GM19395 (cell line): ENCODE measurements around the gene TBL3.
A peak's percentile ranks its signal among the peaks of the same experiment; 100 is the strongest.

ENCODE experiments used
- ATAC-seq: cut with Tn5 transposase; IDR thresholded peaks from one replicate; pipeline ENCODE4 v1.9.1; 2021; ENCODE audit warnings: mild to moderate bottlenecking, moderate library complexity; ENCODE audit not compliant: unreplicated experiment

TBL3 gene

DNA sequence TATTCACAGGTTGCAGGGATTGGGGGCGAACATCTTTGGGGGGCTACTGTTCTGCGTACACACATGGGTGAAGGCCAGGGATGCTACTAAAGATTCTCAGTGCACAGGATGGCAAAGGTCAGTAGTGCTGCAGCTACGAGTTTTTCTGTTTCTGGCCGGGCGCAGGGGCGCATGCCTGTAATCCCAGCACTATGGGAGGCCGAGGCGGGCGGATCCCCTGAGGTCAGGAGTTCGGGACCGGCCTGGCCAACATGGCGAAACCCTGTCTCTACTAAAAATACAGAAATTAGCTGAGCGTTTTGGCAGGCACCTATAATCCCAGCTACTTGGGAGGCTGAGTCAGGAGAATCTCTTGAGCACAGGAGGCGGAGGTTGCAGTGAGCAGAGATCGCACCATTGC lies 41.7 kb downstream of the TBL3 start:
- no peak for ATAC-seq

DNA sequence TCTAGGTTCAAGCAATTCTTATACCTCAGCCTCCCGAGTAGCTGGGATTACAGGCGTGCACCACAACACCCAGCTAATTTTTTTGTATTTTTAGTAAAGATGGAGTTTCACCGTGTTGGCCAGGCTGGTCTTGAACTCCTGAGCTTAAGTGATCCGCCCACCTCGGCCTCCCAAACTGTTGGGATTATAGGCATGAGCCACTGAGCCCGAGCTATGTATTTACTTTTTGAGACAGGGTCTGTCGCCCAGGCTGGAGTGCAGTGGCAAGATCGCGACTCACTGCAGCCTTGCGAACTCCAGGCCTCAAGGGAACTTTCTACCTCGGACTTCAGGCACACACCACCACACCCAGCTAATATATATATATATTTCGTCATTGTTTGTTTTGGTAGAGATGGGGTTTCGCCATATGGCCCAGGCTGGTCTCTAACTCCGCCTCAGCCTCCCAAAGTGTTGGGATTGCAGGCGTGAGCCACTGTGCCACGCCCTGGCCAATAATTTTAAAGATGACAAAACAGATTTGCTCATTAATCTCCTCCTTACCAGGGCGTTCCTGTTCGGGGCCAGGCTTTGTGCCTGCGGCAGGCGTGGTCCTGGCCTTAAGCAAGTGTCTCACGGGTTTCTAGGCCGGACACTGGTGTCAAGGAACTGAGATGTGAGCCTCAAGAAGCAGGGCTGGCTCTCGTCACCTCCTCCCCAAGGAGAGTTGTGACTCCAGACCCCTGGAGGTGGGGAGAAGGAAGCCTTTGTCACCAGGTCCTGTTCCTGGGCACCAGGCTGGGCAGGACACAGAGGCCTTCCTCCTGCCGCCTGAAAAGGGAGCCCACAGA lies 43.5 kb downstream of the TBL3 start:
- ATAC-seq, result no peak

DNA sequence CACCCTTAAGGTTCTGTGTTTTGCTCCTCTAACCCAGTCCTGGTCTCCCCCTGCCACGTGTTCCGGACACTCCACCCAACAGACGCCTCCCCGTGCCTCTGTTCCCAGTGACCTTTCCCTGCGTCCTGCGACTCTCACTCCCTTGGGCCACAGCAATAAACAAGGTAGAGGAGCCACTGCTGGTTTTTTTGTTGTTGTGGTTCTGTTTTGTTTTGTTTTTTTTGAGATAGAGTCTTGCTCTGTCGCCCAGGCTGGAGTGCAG lies 44.0 kb downstream of the TBL3 start:
- ATAC-seq, result no peak

DNA sequence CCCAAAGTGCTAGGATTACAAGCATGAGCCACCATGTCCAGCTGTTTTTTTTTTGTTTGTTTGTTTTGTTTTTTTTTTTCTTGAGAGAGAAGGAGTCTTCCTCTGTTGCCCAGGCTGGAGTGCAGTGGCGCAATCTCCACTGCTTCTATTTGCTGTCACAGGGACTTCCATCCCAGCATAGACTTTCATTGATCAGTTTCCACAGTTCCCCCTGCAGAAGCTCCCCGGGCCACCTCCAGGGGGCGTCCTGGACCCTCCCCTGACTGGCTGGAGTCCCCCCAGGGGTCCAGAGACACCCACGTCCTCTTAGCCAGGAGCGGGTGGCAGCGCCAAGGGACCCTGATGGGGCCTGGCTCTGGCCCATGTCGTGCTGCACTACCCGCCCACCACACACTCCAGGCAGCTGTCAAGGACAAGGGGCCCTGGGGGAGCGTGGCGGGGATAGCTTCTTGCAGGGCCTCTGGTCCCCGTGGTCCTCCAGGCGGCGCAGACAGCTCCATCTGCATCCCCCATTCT lies 44.6 kb downstream of the TBL3 start:
- ATAC-seq, result no peak

DNA sequence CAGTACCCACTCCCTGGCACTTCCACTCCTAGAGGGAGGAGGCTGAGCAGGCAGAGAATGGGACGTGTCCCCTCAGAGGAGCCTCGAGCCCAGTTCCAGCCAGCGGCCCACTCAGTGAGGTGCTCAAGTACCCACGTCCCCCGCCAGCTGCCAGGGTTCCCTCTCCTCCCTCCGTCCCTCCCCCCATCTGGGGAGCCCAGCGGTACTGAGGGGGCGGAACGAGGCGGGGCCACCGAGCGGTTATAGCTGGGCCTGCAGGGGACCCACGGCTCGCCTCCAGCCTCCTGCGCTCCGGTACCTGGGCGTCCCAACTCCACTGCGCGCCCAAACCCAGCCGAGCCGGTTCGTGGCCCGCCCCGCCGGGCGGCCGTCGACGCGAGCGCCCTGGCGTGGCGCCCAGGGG lies 47.7 kb downstream of the TBL3 start, which contains the start of gene NPW:
TSS of gene NPW (plus strand) at position 268 of the 403 bp plus-strand sequence.
- ATAC-seq, result no peak

DNA sequence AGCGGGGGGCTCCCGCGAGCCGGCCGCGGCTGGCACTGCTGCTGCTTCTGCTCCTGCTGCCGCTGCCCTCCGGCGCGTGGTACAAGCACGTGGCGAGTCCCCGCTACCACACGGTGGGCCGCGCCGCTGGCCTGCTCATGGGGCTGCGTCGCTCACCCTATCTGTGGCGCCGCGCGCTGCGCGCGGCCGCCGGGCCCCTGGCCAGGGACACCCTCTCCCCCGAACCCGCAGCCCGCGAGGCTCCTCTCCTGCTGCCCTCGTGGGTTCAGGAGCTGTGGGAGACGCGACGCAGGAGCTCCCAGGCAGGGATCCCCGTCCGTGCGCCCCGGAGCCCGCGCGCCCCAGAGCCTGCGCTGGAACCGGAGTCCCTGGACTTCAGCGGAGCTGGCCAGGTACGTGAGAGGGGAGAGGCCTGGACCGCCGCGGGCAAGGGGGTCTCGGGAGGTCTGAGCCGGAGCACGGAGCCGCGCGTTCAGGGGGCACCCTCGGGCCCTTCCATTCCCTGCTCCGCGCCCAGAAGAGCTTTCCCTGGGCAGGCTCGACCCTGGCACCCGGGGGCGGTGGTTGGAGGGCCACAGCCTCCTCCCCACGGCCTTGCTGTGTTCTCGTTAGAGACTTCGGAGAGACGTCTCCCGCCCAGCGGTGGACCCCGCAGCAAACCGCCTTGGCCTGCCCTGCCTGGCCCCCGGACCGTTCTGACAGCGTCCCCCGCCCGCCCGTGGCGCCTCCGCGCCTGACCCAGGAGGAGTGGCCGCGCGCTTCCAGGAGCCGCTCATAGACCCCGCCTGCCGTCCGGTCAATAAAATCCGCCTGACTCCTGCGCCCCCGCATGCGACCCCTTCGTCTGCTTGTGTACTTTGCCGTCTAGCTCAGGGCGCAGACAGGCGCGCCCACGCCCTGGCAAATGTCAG lies 48.3 kb downstream of the TBL3 start:
- no peak for ATAC-seq

DNA sequence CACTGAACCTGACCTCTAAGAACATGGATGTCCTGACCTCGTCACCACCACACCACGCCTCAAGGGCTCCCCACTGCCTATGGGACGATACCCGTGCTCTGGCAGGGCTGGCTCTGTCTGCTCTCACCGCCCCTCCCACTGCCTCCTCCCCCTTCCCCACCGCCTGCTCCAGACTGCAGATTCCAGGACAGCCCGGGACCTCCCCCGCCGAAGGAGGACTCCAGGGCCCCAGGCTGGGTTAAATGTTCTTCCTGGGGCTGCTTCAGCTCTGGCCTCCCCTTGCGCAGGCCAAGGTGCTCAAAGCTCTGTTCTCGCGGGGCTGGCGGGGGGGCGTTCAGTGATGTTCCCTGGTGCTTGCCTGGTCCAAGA lies 50.9 kb downstream of the TBL3 start:
- peak; percentile 12 for ATAC-seq

DNA sequence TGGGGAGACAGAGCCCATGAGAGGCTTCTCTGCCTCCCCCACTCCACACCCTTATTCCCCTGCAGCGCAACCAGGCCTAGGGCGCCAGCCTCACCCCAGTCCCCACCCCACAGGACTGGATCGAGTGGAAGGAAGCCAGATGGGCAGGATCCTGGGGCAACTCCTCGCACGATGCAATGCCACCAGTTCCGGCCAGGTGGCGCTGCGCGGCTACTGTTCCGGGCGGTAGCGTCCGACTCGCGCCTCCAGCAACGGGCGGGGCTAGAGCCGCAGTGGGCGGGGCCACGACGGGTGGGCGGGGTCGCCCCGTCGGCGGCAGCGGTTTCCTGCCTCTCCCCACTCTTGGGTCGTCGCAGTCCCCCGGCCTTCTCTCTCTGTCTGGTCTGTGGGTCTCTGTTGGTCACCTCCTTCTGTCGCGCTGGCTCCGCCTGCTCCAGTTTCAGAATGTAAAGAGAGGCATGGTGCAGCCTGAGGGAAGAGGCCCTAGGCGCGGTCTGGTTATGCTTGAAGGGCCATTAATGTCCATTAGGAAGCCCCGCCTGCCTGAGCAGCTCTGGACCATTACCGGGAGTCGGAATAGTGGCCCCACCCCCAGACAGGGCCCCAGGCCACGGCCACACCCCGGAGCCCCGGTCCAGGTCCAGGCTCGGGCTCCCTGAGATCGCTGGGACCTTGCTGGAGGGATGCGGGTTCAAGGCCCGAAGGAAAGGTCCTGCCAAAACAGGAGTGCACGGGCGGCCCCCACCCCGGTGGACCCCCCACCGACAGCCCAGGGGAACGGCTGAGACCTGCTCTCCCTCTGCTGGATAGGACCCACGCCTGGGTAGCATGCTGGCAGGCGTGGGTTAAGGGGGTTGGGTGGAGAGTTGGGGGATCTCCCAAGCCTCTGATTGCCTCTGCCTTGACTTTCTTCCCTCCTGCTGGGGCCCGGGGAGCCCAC lies 51.5 kb downstream of the TBL3 start:
- ATAC-seq, result peak; percentile 80

DNA sequence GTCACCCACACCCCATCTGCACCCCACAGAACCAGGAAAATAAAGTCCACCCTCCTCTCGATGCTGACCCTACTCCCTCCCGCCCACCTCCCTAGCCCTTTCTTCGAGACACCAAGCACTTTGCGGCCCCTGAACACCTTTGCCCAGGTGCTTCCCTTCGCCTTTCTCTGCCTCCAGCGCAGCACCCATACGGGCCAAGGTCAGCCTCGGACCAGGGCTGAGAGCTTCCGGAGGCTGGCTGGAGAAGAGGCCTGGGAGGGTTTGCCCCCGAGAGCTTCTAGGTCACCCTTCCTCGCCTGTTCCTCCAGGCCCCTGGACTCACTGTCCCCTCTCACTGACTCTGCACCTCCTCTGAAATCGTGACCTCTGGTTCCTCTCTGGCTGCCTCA lies 52.2 kb downstream of the TBL3 start:
- no peak for ATAC-seq

DNA sequence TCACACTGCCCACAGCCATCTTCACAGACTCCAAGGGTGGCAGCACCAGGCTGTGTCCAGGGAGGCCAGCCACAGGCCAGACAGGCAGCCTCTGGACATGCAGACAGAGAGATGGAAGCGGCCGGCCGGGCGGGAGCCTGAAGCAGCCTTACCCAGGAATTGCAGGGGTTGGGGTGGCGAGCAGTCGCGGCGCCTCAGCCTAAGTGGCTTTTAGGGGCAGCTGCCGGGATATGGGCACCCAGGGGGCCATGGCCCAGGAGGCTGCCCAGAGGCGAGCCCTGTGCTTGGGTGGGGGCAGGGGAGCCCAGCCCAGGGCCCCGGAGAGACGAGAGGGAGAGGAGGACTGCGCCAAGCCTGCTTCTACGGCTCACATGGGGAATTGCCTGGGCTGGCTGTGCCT lies 53.4 kb downstream of the TBL3 start:
- ATAC-seq, result no peak

DNA sequence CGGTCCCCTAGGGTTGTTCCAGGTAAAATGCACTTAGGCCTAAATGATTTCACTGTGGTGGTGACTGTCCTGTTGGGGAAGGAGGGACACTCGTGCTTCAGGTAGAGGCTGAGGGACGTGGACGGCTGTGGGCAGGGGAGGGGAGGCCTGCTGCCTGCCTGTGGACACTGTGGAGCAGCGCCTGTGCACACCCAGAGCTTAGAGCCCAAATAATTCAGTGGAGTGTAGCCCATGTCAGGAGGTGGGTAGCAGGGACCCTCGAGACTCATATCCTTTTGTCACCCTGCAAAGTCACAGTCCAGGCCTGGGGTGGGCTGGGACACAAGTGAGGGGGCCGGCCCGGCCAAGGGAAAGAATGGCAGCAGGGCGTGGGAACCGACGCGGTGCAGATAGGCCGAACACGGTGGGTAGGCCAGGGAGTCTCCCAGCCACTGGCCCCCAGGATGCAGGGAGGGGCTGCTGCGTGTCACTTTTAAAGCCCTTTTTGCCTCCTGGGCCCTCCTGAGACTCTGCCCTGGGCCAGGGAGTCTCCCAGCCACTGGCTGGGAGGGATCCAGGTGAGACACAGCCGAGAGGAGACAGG lies 54.1 kb downstream of the TBL3 start:
- ATAC-seq, result no peak

DNA sequence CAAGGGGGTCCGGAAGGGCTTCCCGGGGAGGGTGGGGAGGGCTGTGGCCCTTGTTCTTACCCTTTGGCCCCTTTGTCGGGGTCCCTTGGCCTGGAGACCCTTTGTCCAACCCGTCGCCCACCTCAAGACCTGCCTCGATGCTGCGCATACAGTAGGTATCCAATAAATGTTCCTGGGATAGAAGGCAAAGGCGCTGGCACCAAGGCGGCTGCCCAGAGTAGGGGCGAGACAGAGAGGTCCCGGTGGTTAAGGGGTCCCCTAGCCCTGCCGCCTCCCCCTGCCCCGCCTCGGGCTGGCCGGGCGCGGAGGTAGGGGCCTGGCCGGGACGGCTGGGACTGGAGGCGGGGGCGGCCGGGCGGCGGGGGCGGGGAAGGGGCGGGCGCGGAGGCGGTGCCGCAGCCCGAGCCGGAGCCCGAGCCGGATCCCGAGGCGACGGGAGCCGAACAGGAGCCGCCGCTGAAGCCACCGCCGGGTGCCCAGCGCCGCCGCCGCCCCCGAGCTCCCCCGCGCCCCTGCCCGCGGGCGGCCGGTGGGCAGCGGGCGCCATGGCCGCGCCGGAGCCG lies 54.7 kb downstream of the TBL3 start, which contains the start of gene NHERF2:
TSS of gene NHERF2 (plus strand) at position 442 of the 563 bp plus-strand sequence. CDS start at position 546, 104 bp downstream.
- no peak for ATAC-seq

DNA sequence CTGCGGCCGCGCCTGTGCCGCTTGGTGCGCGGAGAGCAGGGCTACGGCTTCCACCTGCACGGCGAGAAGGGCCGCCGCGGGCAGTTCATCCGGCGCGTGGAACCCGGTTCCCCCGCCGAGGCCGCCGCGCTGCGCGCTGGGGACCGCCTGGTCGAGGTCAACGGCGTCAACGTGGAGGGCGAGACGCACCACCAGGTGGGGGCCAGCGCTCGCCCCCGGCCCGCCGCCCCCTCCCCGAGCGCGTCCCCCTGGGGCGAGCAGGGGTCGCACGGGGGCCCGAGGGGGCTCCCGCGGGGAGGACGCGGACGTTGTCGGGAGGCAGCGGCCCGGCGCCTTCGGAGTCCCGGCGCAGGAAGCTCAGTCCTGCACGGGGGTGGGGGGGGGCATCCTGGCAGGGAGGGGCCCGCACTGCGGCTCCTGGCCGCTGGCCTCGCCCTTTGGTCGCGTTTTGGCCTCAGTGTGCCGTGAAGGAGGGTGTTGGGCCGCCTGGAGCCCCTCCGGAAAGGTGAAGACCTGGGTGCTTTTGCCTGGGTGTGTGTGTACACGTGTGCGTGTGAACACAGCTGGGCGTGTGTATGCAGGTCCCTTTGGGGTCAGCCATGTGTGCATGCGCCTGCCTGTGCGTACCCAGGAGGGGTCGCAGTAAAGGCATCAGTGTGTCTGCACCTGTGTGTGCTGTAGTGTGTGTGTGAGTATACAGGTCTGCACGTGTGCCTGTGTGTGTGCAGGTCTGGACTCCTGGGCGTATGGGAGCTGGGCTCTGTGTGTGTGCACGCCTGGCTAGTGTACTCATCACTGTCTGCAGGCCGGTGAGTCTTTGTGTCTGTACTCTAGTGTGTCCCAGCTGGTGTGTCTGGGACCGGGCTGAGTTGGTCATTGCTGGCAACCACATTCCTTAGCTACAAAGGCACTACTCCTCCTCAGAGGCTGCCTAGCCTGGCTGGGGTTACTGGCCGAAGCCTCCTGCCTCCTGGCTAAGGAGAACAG lies 55.5 kb downstream of the TBL3 start:
- no peak for ATAC-seq

DNA sequence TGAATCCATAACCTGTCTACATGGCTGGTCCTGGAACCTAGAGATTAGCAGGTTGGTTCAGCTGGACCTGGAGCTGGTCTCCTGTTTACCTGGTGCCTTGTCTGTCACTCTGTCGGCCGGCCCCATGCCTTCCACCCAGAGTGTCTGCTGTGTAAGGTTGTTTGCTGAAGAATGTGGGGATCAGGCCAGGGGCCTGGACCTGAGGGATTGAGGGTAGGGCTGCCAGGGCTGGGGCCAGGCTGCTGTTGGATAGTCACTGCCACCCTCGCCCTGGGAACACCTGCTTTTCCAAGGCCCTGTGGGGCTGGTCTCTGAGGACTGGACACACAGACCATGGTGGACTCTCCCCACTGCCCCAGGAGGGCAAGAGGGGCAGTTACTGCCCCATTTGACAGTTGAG lies 56.3 kb downstream of the TBL3 start:
- no peak for ATAC-seq

DNA sequence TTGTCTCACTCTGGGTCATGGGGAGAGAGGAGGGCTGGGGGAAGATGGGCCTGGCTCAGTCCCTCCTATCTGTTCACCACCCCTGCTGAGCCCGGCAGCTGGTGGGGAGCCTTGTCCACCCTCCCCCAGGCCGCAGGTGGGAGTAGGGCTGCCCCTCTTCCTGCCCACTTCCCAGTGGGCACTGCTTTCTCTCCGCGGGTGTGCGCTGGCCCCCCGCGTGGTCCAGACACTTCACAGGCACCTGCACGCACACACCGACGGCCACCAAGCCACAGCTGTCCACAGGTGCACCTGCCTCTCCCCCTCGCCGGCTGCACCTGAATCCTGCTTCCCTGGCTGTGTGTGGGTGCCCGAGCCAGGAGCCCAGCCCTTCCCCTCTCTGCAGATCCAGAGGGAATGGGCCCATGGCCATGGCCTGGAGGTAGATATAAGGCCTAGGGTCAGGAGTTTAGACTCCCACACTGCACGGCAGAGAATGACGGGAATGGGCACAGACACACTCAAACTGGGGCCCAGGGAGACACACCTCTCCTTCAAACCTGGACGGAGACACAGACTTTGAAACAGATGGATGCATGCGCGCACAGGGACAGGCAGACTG lies 56.9 kb downstream of the TBL3 start:
- no peak for ATAC-seq

DNA sequence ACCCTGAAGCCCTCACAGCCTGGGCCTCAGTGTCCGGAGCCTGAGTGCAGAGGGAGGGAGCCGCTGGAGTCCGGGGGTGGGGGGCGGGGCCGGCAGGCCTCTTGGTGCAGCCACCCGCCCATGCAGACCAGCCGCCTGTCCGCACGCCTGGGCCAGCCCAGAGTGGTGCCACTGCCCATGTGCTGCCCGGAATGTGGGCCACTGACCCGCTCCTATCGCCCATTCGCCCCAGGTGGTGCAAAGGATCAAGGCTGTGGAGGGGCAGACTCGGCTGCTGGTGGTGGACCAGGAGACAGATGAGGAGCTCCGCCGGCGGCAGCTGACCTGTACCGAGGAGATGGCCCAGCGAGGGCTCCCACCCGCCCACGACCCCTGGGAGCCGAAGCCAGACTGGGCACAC lies 57.5 kb downstream of the TBL3 start:
- ATAC-seq, result no peak

DNA sequence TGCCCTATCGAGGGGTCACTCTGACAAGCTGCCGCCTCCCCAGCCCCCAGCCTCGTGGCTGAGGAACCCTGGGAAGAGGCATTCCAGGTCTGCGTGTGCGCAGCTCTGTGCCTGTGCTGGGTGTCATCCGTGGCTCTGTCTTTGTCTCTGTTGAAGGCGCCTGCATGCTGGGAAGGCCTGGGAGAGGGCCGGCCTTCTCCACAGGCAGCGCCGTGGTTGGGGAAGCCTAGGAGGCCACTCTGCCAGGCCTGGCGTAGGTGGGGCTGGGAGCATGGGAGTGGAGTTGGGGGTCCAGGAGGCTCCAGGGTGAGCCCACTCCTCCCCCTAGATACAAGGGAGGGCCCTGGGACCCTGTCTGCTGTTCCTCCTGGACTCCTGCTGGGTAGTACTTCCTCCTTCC lies 58.2 kb downstream of the TBL3 start:
- ATAC-seq, result no peak

DNA sequence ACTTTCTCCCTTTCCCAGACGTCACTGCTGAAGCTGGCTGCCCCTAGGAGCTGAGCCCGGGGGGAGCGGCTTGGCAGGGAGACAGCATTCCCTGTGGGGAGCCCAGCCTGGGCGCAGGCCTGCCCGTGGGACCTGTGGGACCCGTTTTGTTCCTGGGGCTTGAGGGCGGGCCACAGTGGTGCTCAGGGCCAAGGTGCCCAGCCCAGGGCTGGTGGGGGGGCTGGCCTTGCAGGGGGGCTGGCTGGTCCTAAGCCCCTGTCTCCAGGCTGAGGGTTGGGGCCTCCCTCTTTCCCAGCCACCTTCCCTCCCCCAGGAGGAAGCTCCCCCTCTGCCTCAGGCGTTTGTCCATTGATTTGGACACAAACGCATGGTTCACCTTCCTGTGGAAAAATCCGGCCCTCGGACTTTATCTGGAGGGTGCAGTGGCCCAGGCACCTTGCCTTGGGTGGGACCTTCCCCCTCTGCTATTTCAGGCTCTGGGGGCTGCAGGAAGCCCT lies 59.3 kb downstream of the TBL3 start:
- ATAC-seq, result no peak
